Caco-2 (cell line): Measurements from ENCODE around the gene RFX7. TPM values are rescaled to one million over a fixed set of nuclear protein-coding genes. Genes with fewer than 3 reads are reported as not detected.

Experiments used
- BruUV-seq: library from RNA; stranded (reverse); fragments of 400-500 nt; replicated peaks from 2 replicates; lab custom pipeline; 2021; lab: Mats Ljungman, UMichigan
- CTCF ChIA-PET: fragments of 300-600 bp; sonication (Branson Sonifier 250); formaldehyde crosslinking; loops from one replicate; lab custom pipeline; 2022; ENCODE audit warnings: antibody characterized with exemption; lab: Charles Lee
- POLR2A ChIA-PET: fragments of 300-600 bp; sonication (Branson Sonifier 250); formaldehyde crosslinking; loops from one replicate; lab custom pipeline; 2022; ENCODE audit warnings: antibody characterized with exemption; lab: Charles Lee
- DNase-seq, 2 experiments: peaks; one replicate each; pipeline versions ENCODE4 v3.0.0 to v3.0.0-alpha.2; 2020 to 2022
- H3K27me3 ChIP-seq: replicated peaks from 2 replicates; pipeline ENCODE4 v1.6.0; 2011; ENCODE audit warnings: low read length; ENCODE audit not compliant: control insufficient read depth, insufficient read depth
- H3K36me3 ChIP-seq: 2 replicates; pipeline ENCODE4 v1.5.1; 2011; ENCODE audit warnings: low read length; ENCODE audit not compliant: control insufficient read depth, insufficient read depth
- H3K4me1 ChIP-seq: fragments of 250-450 bp; sonication (Bioruptor Pico); 2 replicates; pipeline ENCODE4 v1.5.1; 2020; ENCODE audit warnings: mild to moderate bottlenecking
- H3K4me3 ChIP-seq: 2 replicates; pipeline ENCODE4 v1.5.1; 2011; ENCODE audit warnings: low read depth, mild to moderate bottlenecking, control low read depth, low read length
- H3K9me3 ChIP-seq: fragments of 250-450 bp; sonication (Bioruptor Pico); 2 replicates; pipeline ENCODE4 v1.5.1; 2020; ENCODE audit warnings: mild to moderate bottlenecking, moderate library complexity
- H3K27ac Mint-ChIP-seq: one replicate; pipeline ENCODE4 v1.8.0; 2022; ENCODE audit warnings: mixed read lengths; ENCODE audit not compliant: unreplicated experiment
- H3K27me3 Mint-ChIP-seq: one replicate; pipeline ENCODE4 v1.8.0; 2022; ENCODE audit warnings: mixed read lengths; ENCODE audit not compliant: insufficient read depth, unreplicated experiment
- H3K36me3 Mint-ChIP-seq: one replicate; pipeline ENCODE4 v1.8.0; 2022; ENCODE audit warnings: mild to moderate bottlenecking, mixed read lengths; ENCODE audit not compliant: insufficient read depth, unreplicated experiment
- H3K4me1 Mint-ChIP-seq: one replicate; pipeline ENCODE4 v1.8.0; 2022; ENCODE audit warnings: low read depth, mixed read lengths; ENCODE audit not compliant: unreplicated experiment
- H3K4me3 Mint-ChIP-seq: one replicate; pipeline ENCODE4 v1.8.0; 2022; ENCODE audit warnings: mild to moderate bottlenecking, moderate library complexity, mixed read lengths; ENCODE audit not compliant: unreplicated experiment
- H3K9me3 Mint-ChIP-seq: one replicate; pipeline ENCODE4 v1.8.0; 2022; ENCODE audit warnings: mixed read lengths; ENCODE audit not compliant: unreplicated experiment
- CTCF ChIP-seq, 2 experiments: fragments of 200-600 bp in 1 of 2; IDR thresholded peaks; 1 replicate in 1 of 2; 2 replicates in 1 of 2; pipeline versions ENCODE4 v1.5.1 to v1.8.0; 2011 to 2022; ENCODE audit warnings: antibody characterized with exemption in 1 of 2, control low read depth in 1 of 2, inconsistent platforms in 1 of 2, low read depth in 1 of 2, low read length in 1 of 2, mild to moderate bottlenecking in 1 of 2, moderate library complexity in 1 of 2; ENCODE audit not compliant: insufficient read depth in 1 of 2, severe bottlenecking in 1 of 2, unreplicated experiment in 1 of 2
- intact Hi-C: fragments of 100-400 bp; cut with micrococcal nuclease; formaldehyde crosslinking; loops from one replicate; pipeline ENCODE4 v1.10.0; 2022; ENCODE audit not compliant: unreplicated experiment
- total RNA-seq: library from RNA; stranded (reverse); gene quantifications from 2 replicates; pipeline ENCODE4 v1.2.3, GENCODE V29; 2022

Gene RFX7
- total RNA-seq, 1 experiment from 2014 or later, result 8.7 TPM

GRCh38 chr15:56056626-56057025 lies 187.1 kb downstream of the RFX7 start:
- CTCF ChIA-PET, result no interaction called here
- Histone ChIP-seq H3K9me3 (no peaks in the 10 kb centered on the region), H3K4me3 (no peak overlapping the region), H3K27me3 (no peaks in the 10 kb centered on the region), H3K4me1 (peaks cover 11% of the 10 kb centered on the region), H3K36me3 (no peaks in the 10 kb centered on the region)
- no peak for TF ChIP-seq CTCF (IDR thresholded peaks at IDR 0.05; ENCODE audit: insufficient read depth in 1 of 2, low read depth in 1 of 2, low read length in 1 of 2, severe bottlenecking in 1 of 2, unreplicated experiment in 1 of 2)
- BruUV-seq, result no TSS peak
- H3K27me3 Mint-ChIP-seq, result no peaks in the 10 kb centered on the region
- peaks cover 4% of the 10 kb centered on the region for H3K9me3 Mint-ChIP-seq
- peaks cover 5% of the 10 kb centered on the region for H3K36me3 Mint-ChIP-seq
- no peak overlapping the region for H3K4me3 Mint-ChIP-seq
- intact Hi-C loops, result no loop called here
- peaks cover 13% of the 10 kb centered on the region for H3K4me1 Mint-ChIP-seq
- no peak for DNase-seq
- H3K27ac Mint-ChIP-seq, result no peak overlapping the region
- POLR2A ChIA-PET, result no interaction called here

- H3K4me1 ChIP-seq, result peaks cover 16% of the 10 kb centered on the region
- Mint-ChIP-seq H3K9me3 (peaks cover under 1% of the 10 kb centered on the region), H3K4me1 (peaks cover 10% of the 10 kb centered on the region), H3K27ac (peak overlapping the region; percentile 75), H3K4me3 (no peak overlapping the region), H3K27me3 (no peaks in the 10 kb centered on the region), H3K36me3 (peaks cover 5% of the 10 kb centered on the region)
- no peaks in the 10 kb centered on the region for H3K27me3 ChIP-seq
- no peaks in the 10 kb centered on the region for H3K36me3 ChIP-seq
- H3K9me3 ChIP-seq, result no peaks in the 10 kb centered on the region
- POLR2A ChIA-PET, result no interaction called here
- BruUV-seq, result no TSS peak
- CTCF ChIA-PET, result interaction anchor here (0.8 to 1.3 kb wide), 3 partner anchors 13 to 135 kb away, joined by 4 to 6 read pairs (median 4); no protein-coding TSS in a partner anchor
- peak in 1 of 2 experiments; percentile 6 for TF ChIP-seq CTCF (IDR thresholded peaks at IDR 0.05; ENCODE audit: insufficient read depth in 1 of 2, low read depth in 1 of 2, low read length in 1 of 2, severe bottlenecking in 1 of 2, unreplicated experiment in 1 of 2)
- intact Hi-C loops, result loop anchor here (2.0 to 5.0 kb wide), 4 partner anchors 34 to 156 kb away; no protein-coding TSS in a partner anchor
- no peak overlapping the region for H3K4me3 ChIP-seq
- DNase-seq, result no peak
These were observed 190.7 kb downstream of the RFX7 start for GRCh38 chr15:56053046-56053400.

GRCh38 chr15:56052395-56053045 lies 191.2 kb downstream of the RFX7 start:
- Histone ChIP-seq H3K27me3 (no peaks in the 10 kb centered on the region), H3K36me3 (no peaks in the 10 kb centered on the region), H3K4me1 (peaks cover 16% of the 10 kb centered on the region), H3K9me3 (no peaks in the 10 kb centered on the region), H3K4me3 (no peak overlapping the region)
- no TSS peak for BruUV-seq
- intact Hi-C loops, result loop anchor here (1.0 to 5.0 kb wide), 6 partner anchors 10 to 156 kb away; no protein-coding TSS in a partner anchor
- DNase-seq, result peak in 1 of 2 experiments; percentile 37
- Mint-ChIP-seq H3K27ac (peak overlapping the region; percentile 75), H3K9me3 (peaks cover 5% of the 10 kb centered on the region), H3K36me3 (peaks cover 4% of the 10 kb centered on the region), H3K4me1 (peaks cover 10% of the 10 kb centered on the region), H3K27me3 (no peaks in the 10 kb centered on the region), H3K4me3 (no peak overlapping the region)
- ChIA-PET CTCF (interaction anchor here (1.2 to 1.3 kb wide), 2 partner anchors 58 to 135 kb away, joined by 4 to 6 read pairs; no protein-coding TSS in a partner anchor), POLR2A (no interaction called here)
- peak; percentile 56 to 72 for TF ChIP-seq CTCF (IDR thresholded peaks at IDR 0.05; ENCODE audit: insufficient read depth in 1 of 2, low read depth in 1 of 2, low read length in 1 of 2, severe bottlenecking in 1 of 2, unreplicated experiment in 1 of 2)
